GM12873 (cell line): Measurements from ENCODE around the gene MTREX.

Experiments used
- TF ChIP-seq, protein P1 (sequence below): IDR thresholded peaks from 2 replicates; pipeline ENCODE4 v1.5.1; 2012; ENCODE audit warnings: low read depth, mild to moderate bottlenecking, moderate library complexity, low read length, control low read depth; ENCODE audit not compliant: insufficient read depth; ENCODE audit errors: missing control alignments

The MTREX gene

GRCh38 chr5:55383254-55383653 lies 75.5 kb downstream of the MTREX start:
- TF ChIP-seq, protein P1, sequence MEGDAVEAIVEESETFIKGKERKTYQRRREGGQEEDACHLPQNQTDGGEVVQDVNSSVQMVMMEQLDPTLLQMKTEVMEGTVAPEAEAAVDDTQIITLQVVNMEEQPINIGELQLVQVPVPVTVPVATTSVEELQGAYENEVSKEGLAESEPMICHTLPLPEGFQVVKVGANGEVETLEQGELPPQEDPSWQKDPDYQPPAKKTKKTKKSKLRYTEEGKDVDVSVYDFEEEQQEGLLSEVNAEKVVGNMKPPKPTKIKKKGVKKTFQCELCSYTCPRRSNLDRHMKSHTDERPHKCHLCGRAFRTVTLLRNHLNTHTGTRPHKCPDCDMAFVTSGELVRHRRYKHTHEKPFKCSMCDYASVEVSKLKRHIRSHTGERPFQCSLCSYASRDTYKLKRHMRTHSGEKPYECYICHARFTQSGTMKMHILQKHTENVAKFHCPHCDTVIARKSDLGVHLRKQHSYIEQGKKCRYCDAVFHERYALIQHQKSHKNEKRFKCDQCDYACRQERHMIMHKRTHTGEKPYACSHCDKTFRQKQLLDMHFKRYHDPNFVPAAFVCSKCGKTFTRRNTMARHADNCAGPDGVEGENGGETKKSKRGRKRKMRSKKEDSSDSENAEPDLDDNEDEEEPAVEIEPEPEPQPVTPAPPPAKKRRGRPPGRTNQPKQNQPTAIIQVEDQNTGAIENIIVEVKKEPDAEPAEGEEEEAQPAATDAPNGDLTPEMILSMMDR, result no peak

GRCh38 chr5:55384072-55384471 lies 76.3 kb downstream of the MTREX start:
- TF ChIP-seq, protein P1, result no peak

DNA sequence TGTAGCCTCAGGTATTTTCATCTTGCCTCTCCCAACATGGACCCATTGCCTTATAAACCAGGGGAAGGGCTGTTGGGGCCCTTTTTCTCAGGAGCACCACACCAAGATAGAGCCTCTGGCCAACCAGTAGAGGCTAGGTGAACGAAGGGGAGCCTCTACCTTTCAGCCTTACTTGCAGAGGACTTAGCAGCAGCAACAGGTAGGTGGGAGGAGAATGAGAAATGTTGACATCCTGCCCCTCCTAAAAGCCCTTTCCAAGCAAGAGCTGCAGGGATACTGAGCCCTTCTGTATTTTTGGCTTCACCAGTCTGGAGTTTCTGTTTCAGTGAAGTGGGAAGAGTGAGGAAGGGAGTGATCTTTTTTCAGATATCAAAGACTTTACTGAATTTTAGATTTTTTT lies 77.4 kb downstream of the MTREX start:
- TF ChIP-seq, protein P1, result no peak

- TF ChIP-seq, protein P1, result no peak
Measured at GRCh38 chr5:55385846-55386245, 78.1 kb downstream of the MTREX start.

DNA sequence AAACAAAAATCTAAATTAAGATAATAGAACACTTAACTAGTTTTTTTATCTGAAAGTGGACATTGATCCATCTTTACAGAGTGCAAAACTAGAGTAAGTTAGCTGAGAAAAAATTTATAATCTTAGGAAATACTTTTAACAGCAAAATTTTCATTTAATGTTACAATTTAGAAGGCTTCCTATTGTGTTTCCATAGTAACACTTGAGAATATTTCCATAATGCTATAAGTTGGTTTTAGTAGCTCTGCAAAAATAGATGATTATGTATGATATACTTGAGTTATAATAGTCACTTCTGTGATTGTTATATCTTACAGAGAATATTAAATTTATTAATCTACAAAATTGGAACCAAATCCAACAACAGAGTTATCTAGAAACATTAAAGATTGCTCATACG lies 78.6 kb downstream of the MTREX start:
- TF ChIP-seq, protein P1, result no peak

DNA sequence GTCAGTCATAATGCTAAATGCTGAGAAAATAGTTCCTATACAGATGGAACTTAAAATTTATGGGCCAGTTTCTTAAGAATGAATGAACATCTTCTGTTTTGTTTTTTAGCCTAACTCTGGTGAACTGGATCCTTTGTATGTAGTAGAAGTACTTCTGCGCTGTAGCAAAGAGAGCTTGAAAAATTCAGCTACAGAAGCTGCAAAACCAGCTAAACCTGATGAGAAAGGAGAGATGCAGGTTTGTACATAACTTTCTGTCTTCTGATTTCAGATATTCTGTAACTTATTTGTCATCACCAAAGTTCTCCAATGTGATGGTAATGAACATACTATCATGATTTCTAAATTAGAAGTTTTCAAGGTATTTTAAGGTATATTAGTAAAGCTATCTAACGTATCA lies 80.1 kb downstream of the MTREX start:
- TF ChIP-seq, protein P1, result no peak

- TF ChIP-seq, protein P1, result no peak
Measured at GRCh38 chr5:55391707-55392106, 83.9 kb downstream of the MTREX start.
